GM19468 (cell line): ENCODE measurements around the gene IRF2.
A peak's percentile ranks its signal among the peaks of the same experiment; 100 is the strongest.
"Not testable (repeated sequence)": the region's sequence is repeated elsewhere in the genome, so short reads cannot be mapped to it uniquely, and the experiment has no call there.

Experiments
- ATAC-seq: cut with Tn5 transposase; IDR thresholded peaks from one replicate; pipeline ENCODE4 v1.9.1; 2021; ENCODE audit warnings: mild to moderate bottlenecking, moderate library complexity, moderate number of reproducible peaks; ENCODE audit not compliant: unreplicated experiment; ENCODE audit errors: extremely low read depth

The IRF2 gene

GRCh38 chr4:184396570-184397515, 77.5 kb downstream of the IRF2 start:
- ATAC-seq = no peak

- peak; percentile 92 for ATAC-seq
Observed at GRCh38 chr4:184395971-184396391, 78.4 kb downstream of the IRF2 start.

GRCh38 chr4:184395451-184395917, 78.9 kb downstream of the IRF2 start:
- ATAC-seq = no peak

GRCh38 chr4:184392748-184393559, 81.4 kb downstream of the IRF2 start:
- ATAC-seq = no peak

DNA sequence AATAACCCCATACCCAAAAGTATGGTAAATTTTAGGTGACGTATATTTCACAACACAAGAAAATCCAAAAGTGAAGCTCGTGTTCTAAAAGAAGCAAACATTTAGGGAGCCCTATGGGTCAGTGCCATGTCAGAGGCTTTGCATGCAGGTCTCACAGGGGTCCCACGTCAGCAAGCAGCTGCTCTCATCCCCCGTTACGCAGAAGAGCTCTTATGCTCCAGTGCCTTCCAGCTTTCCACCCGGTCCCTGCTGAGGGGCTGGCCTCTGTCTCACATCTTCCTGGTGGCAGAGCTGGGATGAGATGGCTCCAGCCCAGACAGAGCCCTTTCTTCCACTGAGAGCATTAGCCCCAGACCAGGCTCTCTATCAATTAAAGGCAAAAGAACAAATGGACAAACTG, 82.0 kb downstream of the IRF2 start:
- ATAC-seq = no peak

DNA sequence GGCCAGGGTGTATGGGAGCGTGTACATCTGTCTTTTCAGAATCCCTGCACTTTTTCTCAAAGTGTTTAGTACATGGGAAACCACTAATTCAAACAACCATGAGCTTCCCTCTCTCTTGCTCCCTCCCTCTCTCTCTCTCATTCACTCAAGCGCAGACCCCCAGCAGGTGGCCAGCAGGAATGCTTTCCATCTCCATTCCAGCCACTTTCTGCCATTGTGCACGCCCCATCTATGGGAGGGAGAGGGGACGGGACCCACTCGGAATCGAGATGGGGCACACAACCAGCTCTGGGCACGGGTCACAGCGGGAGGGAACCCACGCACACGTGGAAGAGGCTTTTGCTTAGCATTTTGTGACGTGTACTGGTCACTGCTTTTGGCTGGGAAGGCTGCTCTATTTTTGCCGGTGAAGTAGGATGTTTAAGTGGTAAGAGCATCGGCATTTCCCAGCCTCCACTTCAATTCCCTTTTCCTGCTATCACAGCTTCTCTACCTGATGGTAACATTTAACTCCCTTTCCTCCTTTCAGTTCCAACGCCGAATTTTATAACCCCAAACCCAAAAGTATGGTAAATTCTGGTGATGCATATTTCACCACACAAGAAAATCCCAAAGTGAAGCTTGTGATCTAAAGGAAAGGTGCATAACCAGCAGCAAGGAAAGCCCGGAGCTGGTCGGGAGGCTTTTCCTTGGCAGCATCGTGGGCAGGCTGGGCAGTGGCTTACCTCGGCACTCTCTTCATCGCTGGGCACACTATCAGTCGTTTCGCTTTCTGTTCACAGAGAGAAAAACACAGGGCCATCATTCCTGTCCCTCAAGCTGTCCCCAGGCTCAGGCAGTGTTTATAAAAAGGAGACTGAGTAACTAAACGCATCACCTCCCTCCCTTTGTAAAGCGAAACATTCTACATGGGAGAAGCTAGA, 84.1 kb downstream of the IRF2 start:
- ATAC-seq = no peak

GRCh38 chr4:184388106-184388505, 86.2 kb downstream of the IRF2 start:
- ATAC-seq = no peak

GRCh38 chr4:184387351-184387750, 87.0 kb downstream of the IRF2 start:
- ATAC-seq = no peak

GRCh38 chr4:184386271-184386781, 88.0 kb downstream of the IRF2 start:
- ATAC-seq = no peak

DNA sequence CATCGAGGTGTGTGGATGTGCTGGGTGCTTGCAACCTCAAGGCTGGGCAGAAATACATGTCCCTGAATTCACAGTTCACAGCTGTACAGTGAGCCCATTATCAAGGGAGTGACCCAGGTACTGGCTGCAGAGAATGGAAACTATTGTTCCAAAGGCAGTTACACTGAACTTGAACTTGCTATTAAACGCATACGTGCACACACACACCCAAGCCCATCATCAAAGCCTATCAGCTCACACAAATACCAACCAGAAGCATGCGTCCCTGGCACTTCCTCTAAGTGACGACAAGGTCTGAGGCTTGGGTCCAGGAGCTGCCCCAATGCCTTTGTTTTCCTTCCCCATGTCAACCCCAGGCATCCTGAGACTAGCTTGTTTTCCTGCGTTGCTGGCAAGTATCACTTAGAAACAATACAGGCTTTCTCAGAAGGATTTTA, 88.6 kb downstream of the IRF2 start:
- ATAC-seq = no peak

- ATAC-seq = no peak
Observed at GRCh38 chr4:184384810-184385557, 89.4 kb downstream of the IRF2 start.

DNA sequence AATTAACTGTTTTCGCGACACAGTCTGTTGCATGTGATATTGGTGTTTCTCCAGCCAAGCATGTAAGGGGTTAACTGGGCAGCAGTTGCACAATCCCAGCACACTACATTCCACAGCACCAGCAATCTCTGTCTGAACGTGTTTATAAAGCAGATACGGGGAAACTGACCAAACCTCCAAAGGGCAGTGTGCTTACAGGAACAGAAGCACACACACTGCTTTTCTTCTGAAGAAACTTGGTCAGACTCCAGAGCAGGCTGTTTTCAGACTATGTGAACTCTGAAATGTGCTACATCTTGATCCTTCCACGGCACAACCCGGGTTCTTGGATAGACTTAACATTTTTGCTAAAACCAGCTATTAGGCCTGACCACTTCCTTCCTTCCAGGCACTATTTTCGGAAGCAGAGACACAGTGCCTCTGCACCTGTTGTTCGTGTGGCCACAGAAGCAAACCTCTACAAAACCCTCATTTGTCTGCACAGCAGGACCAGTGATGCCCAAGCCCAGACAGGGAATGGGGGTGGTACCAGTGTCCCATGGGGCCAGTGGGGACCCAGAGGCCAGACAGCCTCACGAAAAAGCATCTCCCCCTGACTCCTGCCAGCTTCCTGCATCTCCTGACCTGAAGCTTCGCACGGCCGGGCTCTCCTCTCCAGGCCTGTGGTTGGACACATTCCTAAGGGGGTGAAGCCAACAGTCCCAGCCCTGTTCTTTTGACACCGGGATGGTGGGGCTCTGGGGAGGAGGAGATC, 90.1 kb downstream of the IRF2 start:
- ATAC-seq = peak; percentile 69

- no peak for ATAC-seq
Observed at GRCh38 chr4:184383497-184384055, 90.8 kb downstream of the IRF2 start.

GRCh38 chr4:184382189-184382846, 92.0 kb downstream of the IRF2 start:
- ATAC-seq = no peak

GRCh38 chr4:184380707-184381106, 93.6 kb downstream of the IRF2 start:
- no peak for ATAC-seq

GRCh38 chr4:184380214-184380613, 94.1 kb downstream of the IRF2 start:
- not testable (repeated sequence) for ATAC-seq

- no peak for ATAC-seq
Observed at GRCh38 chr4:184376923-184377322, 97.4 kb downstream of the IRF2 start.
